SK-N-SH (cell line): ENCODE measurements around the gene LCA5L.

Source experiments
- CHD2 ChIP-seq: fragments of 150-350 bp; IDR thresholded peaks from 2 replicates; pipeline ENCODE4 v1.6.1; 2018; ENCODE audit warnings: low read length; ENCODE audit not compliant: partially characterized antibody
- RAD21 ChIP-seq: IDR thresholded peaks from 2 replicates; pipeline ENCODE4 v1.6.1; 2012; ENCODE audit warnings: mild to moderate bottlenecking, low read length
- RFX5 ChIP-seq: IDR thresholded peaks from 2 replicates; pipeline ENCODE4 v1.6.1; 2012; ENCODE audit warnings: mild to moderate bottlenecking, improper control_type of control experiment, low read length
- SIN3A ChIP-seq: IDR thresholded peaks from 2 replicates; pipeline ENCODE4 v1.6.1; 2012; ENCODE audit warnings: low read depth, mild to moderate bottlenecking, low read length, moderate library complexity, borderline replicate concordance
- TAF1 ChIP-seq: IDR thresholded peaks from 2 replicates; pipeline ENCODE4 v1.6.1; 2012; ENCODE audit warnings: low read depth, mild to moderate bottlenecking, low read length, moderate library complexity, borderline replicate concordance
- TEAD4 ChIP-seq: IDR thresholded peaks from 2 replicates; pipeline ENCODE4 v1.4.0; 2012; ENCODE audit warnings: mild to moderate bottlenecking, borderline replicate concordance; ENCODE audit not compliant: insufficient read depth
- TF ChIP-seq, protein P1 (sequence below): fragments of 200-600 bp; sonication (generic); IDR thresholded peaks from 2 replicates; pipeline ENCODE4 v1.6.1; 2017; ENCODE audit warnings: antibody characterized with exemption, mild to moderate bottlenecking, moderate library complexity
- TF ChIP-seq, protein P2 (sequence below): IDR thresholded peaks from 2 replicates; pipeline ENCODE4 v1.4.0; 2012; ENCODE audit warnings: low read depth, borderline replicate concordance

GRCh38 chr21:39463308-39463707, 17.7 kb upstream of the LCA5L start:
- no peak for TF ChIP-seq TEAD4
- no peak for TF ChIP-seq CHD2
- TF ChIP-seq SIN3A = no peak
- no peak for TF ChIP-seq RFX5
- TF ChIP-seq, protein P1, sequence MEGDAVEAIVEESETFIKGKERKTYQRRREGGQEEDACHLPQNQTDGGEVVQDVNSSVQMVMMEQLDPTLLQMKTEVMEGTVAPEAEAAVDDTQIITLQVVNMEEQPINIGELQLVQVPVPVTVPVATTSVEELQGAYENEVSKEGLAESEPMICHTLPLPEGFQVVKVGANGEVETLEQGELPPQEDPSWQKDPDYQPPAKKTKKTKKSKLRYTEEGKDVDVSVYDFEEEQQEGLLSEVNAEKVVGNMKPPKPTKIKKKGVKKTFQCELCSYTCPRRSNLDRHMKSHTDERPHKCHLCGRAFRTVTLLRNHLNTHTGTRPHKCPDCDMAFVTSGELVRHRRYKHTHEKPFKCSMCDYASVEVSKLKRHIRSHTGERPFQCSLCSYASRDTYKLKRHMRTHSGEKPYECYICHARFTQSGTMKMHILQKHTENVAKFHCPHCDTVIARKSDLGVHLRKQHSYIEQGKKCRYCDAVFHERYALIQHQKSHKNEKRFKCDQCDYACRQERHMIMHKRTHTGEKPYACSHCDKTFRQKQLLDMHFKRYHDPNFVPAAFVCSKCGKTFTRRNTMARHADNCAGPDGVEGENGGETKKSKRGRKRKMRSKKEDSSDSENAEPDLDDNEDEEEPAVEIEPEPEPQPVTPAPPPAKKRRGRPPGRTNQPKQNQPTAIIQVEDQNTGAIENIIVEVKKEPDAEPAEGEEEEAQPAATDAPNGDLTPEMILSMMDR = no peak
- no peak for TF ChIP-seq RAD21
- TF ChIP-seq, protein P2, sequence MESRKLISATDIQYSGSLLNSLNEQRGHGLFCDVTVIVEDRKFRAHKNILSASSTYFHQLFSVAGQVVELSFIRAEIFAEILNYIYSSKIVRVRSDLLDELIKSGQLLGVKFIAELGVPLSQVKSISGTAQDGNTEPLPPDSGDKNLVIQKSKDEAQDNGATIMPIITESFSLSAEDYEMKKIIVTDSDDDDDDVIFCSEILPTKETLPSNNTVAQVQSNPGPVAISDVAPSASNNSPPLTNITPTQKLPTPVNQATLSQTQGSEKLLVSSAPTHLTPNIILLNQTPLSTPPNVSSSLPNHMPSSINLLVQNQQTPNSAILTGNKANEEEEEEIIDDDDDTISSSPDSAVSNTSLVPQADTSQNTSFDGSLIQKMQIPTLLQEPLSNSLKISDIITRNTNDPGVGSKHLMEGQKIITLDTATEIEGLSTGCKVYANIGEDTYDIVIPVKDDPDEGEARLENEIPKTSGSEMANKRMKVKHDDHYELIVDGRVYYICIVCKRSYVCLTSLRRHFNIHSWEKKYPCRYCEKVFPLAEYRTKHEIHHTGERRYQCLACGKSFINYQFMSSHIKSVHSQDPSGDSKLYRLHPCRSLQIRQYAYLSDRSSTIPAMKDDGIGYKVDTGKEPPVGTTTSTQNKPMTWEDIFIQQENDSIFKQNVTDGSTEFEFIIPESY = no peak
- TF ChIP-seq TAF1 = no peak
